Stomach (tissue), 4 donors: ENCODE results near the gene GPBP1L1.

Experiments used
- CTCF ChIP-seq, 7 experiments: fragments of 450-650 bp in 4 of 7; fragments of 200-600 bp in 3 of 7; sonication (generic) in 3 of 7; IDR thresholded peaks; one replicate each; pipeline ENCODE4 v1.5.1; 2016 to 2019; ENCODE audit warnings: antibody characterized with exemption in 7 of 7, control low read depth in 2 of 7, mild to moderate bottlenecking in 1 of 7
- EP300 ChIP-seq: sonication (generic); formaldehyde crosslinking; IDR thresholded peaks from one replicate; pipeline ENCODE4 v1.6.1; 2017; ENCODE audit warnings: antibody characterized with exemption
- POLR2AphosphoS5 ChIP-seq, 3 donors: sonication (generic); formaldehyde crosslinking; IDR thresholded peaks; one replicate each; pipeline ENCODE4 v1.6.1; 2016; ENCODE audit warnings: antibody characterized with exemption in 3 of 3

DNA sequence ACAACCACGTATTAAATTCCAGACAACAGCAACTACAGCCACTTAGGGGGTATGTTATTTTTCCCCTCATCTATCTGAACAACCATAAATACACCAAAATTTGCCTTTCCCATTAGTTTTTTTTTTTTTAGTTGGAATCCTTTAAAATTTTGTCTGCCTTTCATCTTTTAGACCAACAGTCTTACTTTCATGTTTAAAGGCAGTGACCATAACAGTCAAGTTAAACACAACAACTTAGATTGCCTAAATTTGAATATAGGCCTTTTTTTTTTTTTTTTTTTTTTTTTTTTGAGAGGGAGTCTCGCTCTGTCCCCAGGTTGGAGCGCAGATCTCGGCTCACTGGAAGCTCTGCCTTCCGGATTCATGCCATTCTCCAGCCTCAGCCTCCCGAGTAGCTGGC lies 3.4 kb downstream of the GPBP1L1 start:
- TF ChIP-seq CTCF (IDR thresholded peaks at IDR 0.05) = no peak
- no peak for TF ChIP-seq POLR2AphosphoS5 (IDR thresholded peaks at IDR 0.05)
- no peak for TF ChIP-seq EP300
